ENCODE measurements around the gene ZNF665.
A peak's percentile ranks its signal among the peaks of the same experiment; 100 is the strongest.

DNA sequence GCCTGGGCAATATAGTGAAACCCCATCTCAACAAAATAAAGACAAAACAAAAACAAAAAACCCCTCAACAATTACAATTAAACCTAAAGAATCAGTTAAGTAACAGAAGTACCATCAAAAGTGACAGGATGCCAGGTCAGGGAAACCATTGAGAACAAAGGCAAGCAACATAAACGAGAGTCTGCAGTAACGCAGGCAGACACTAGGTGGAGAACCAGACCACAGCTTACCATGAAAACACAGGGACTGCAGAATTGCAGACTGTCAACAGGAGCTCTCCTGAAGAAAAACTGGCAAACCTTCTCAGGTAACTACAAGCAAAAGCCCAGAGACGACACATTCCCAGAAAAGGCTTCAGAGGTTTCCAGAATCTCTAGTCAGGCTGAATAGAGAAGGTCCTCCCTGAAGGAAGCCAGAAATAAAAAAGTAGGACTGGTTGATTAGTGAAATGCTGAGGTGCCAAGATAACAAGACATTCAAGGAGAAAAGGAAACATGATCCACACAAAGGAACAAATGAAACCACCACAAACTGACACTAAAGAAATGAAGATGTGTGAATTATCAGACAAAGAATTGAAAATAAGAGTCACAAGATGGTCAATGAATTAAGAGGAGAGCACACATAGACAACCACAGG, 2.2 kb upstream of the ZNF665 start:
- TF ChIP-seq POLR2A (IDR thresholded peaks at IDR 0.05), result no peak
- TF ChIP-seq POLR2AphosphoS5 (IDR thresholded peaks at IDR 0.05; ENCODE audit: insufficient read depth in 1 of 2, low read depth in 1 of 2), result peak in 1 of 2 donors; percentile 62
- TF ChIP-seq, protein P1, sequence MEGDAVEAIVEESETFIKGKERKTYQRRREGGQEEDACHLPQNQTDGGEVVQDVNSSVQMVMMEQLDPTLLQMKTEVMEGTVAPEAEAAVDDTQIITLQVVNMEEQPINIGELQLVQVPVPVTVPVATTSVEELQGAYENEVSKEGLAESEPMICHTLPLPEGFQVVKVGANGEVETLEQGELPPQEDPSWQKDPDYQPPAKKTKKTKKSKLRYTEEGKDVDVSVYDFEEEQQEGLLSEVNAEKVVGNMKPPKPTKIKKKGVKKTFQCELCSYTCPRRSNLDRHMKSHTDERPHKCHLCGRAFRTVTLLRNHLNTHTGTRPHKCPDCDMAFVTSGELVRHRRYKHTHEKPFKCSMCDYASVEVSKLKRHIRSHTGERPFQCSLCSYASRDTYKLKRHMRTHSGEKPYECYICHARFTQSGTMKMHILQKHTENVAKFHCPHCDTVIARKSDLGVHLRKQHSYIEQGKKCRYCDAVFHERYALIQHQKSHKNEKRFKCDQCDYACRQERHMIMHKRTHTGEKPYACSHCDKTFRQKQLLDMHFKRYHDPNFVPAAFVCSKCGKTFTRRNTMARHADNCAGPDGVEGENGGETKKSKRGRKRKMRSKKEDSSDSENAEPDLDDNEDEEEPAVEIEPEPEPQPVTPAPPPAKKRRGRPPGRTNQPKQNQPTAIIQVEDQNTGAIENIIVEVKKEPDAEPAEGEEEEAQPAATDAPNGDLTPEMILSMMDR (IDR thresholded peaks at IDR 0.05), result peak; percentile 66 to 94 (median 82)
